Measurements from ENCODE around the gene NME4. TPM values are rescaled to one million over a fixed set of nuclear protein-coding genes. Genes with fewer than 3 reads are reported as not detected.

The NME4 gene
- total RNA-seq, 1 experiment from 2014 or later: 261 TPM

GRCh38 chr16:369866-370436 lies 27.0 kb upstream of the NME4 start:
- TF ChIP-seq CTCF (conservative IDR thresholded peaks at IDR 0.05; ENCODE audit: low read depth, low read length) (no peak), EZH2 (IDR thresholded peaks at IDR 0.05; ENCODE audit: borderline replicate concordance, low read depth, low read length, poor library complexity, severe bottlenecking) (no peak)
- no peaks in the 10 kb centered on the region for H3K4me1 ChIP-seq (ENCODE audit: insufficient read depth, low read length, poor library complexity, severe bottlenecking)
- DNase-seq (ENCODE audit: low spot score): no peak
- H3K27ac ChIP-seq (ENCODE audit: low read depth, low read length, poor library complexity, severe bottlenecking): peak overlapping the region; percentile 50
- CTCF ChIA-PET: interaction anchor here (1.4 kb wide), 1 partner anchor 304 kb away, joined by 3 read pairs; no protein-coding TSS in a partner anchor
- POLR2A ChIA-PET (ENCODE audit: low non-redundant PET): no interaction called here
- peaks cover 20% of the 10 kb centered on the region for H3K36me3 ChIP-seq (ENCODE audit: insufficient read depth, low read length, poor library complexity, severe bottlenecking)
- BruUV-seq (replicated peaks): no TSS peak
- intact Hi-C loops (cut with micrococcal nuclease; ENCODE audit: unreplicated experiment): no loop called here
- H3K4me3 ChIP-seq (ENCODE audit: low read depth, low read length, poor library complexity, severe bottlenecking): peak overlapping the region; percentile 49
- no peaks in the 10 kb centered on the region for H3K9me3 ChIP-seq (ENCODE audit: low read depth, low read length, poor library complexity, severe bottlenecking)
- H3K27me3 ChIP-seq (replicated peaks; ENCODE audit: insufficient read depth, low read depth, low read length, poor library complexity): no peaks in the 10 kb centered on the region

GRCh38 chr16:370443-370842 lies 26.6 kb upstream of the NME4 start, which contains the start of gene MRPL28:
Gene MRPL28, minus strand, starts transcription at chr16:370538. Its CDS starts 320 bp downstream, at chr16:370218.
- H3K9me3 ChIP-seq (ENCODE audit: low read depth, low read length, poor library complexity, severe bottlenecking): no peaks in the 10 kb centered on the region
- DNase-seq (ENCODE audit: low spot score): peak; percentile 97
- H3K36me3 ChIP-seq (ENCODE audit: insufficient read depth, low read length, poor library complexity, severe bottlenecking): peaks cover 20% of the 10 kb centered on the region
- ChIA-PET CTCF (interaction anchor here (1.0 kb wide), 1 partner anchor 17 kb away, joined by 5 read pairs; no protein-coding TSS in a partner anchor), POLR2A (ENCODE audit: low non-redundant PET) (no interaction called here)
- intact Hi-C loops (cut with micrococcal nuclease; ENCODE audit: unreplicated experiment): no loop called here
- TF ChIP-seq CTCF (conservative IDR thresholded peaks at IDR 0.05; ENCODE audit: low read depth, low read length) (no peak), EZH2 (IDR thresholded peaks at IDR 0.05; ENCODE audit: borderline replicate concordance, low read depth, low read length, poor library complexity, severe bottlenecking) (no peak)
- H3K4me3 ChIP-seq (ENCODE audit: low read depth, low read length, poor library complexity, severe bottlenecking): peak within 1 kb of the TSS; percentile 49
- no peaks in the 10 kb centered on the region for H3K4me1 ChIP-seq (ENCODE audit: insufficient read depth, low read length, poor library complexity, severe bottlenecking)
- H3K27ac ChIP-seq (ENCODE audit: low read depth, low read length, poor library complexity, severe bottlenecking): peak within 1 kb of the TSS; percentile 50
- BruUV-seq (replicated peaks): no TSS peak
- no peaks in the 10 kb centered on the region for H3K27me3 ChIP-seq (replicated peaks; ENCODE audit: insufficient read depth, low read depth, low read length, poor library complexity)

- Histone ChIP-seq H3K9me3 (ENCODE audit: low read depth, low read length, poor library complexity, severe bottlenecking) (no peaks in the 10 kb centered on the region), H3K27me3 (replicated peaks; ENCODE audit: insufficient read depth, low read depth, low read length, poor library complexity) (no peaks in the 10 kb centered on the region), H3K4me1 (ENCODE audit: insufficient read depth, low read length, poor library complexity, severe bottlenecking) (no peaks in the 10 kb centered on the region), H3K27ac (ENCODE audit: low read depth, low read length, poor library complexity, severe bottlenecking) (peak overlapping the region; percentile 18), H3K4me3 (ENCODE audit: low read depth, low read length, poor library complexity, severe bottlenecking) (peak overlapping the region; percentile 49), H3K36me3 (ENCODE audit: insufficient read depth, low read length, poor library complexity, severe bottlenecking) (peaks cover 22% of the 10 kb centered on the region)
- no TSS peak for BruUV-seq (replicated peaks)
- ChIA-PET CTCF (interaction anchor here (1.0 kb wide), 1 partner anchor 18 kb away, joined by 5 read pairs; no protein-coding TSS in a partner anchor), POLR2A (ENCODE audit: low non-redundant PET) (no interaction called here)
- intact Hi-C loops (cut with micrococcal nuclease; ENCODE audit: unreplicated experiment): no loop called here
- TF ChIP-seq CTCF (conservative IDR thresholded peaks at IDR 0.05; ENCODE audit: low read depth, low read length): no peak
- no peak for DNase-seq (ENCODE audit: low spot score)
Measured at GRCh38 chr16:370979-371514, 26.0 kb upstream of the NME4 start.

Data from A673 (cell line).